Activated B cell treated with CpG ODN at 0.5 μM for 24 hours (primary cell): ENCODE measurements around the gene FAM184A. TPM values are rescaled to one million over a fixed set of nuclear protein-coding genes. Genes with fewer than 3 reads are reported as not detected.
"Not testable (repeated sequence)": the region's sequence is repeated elsewhere in the genome, so short reads cannot be mapped to it uniquely, and the experiment has no call there.

Experiments used
- ATAC-seq: fragments of 200-7000 bp; cut with Tn5 transposase; one replicate; pipeline ENCODE4 v1.10.0; 2021; ENCODE audit warnings: low read depth, mild to moderate bottlenecking, moderate library complexity
- CTCF ChIA-PET: fragments of 350-600 bp; sonication (Branson Sonifier 250); formaldehyde crosslinking; loops from one replicate; lab custom pipeline; 2021; ENCODE audit warnings: antibody characterized with exemption; lab: Charles Lee
- POLR2A ChIA-PET: fragments of 350-600 bp; sonication (Branson Sonifier 250); formaldehyde crosslinking; loops from one replicate; lab custom pipeline; 2021; ENCODE audit warnings: antibody characterized with exemption; lab: Charles Lee
- DNase-seq: peaks from one replicate; pipeline ENCODE4 v3.0.0; 2022
- H3K27ac Mint-ChIP-seq: one replicate; pipeline ENCODE4 v1.8.0; 2020; ENCODE audit warnings: mixed read lengths
- H3K27me3 Mint-ChIP-seq: one replicate; pipeline ENCODE4 v1.8.0; 2021; ENCODE audit warnings: mixed read lengths
- H3K36me3 Mint-ChIP-seq: one replicate; pipeline ENCODE4 v1.8.0; 2021; ENCODE audit warnings: low read depth, mixed read lengths
- H3K4me1 Mint-ChIP-seq: one replicate; pipeline ENCODE4 v1.8.0; 2021; ENCODE audit warnings: mixed read lengths
- H3K4me3 Mint-ChIP-seq: one replicate; pipeline ENCODE4 v1.8.0; 2020; ENCODE audit warnings: mild to moderate bottlenecking, mixed read lengths
- H3K9me3 Mint-ChIP-seq: one replicate; pipeline ENCODE4 v1.8.0; 2020; ENCODE audit warnings: mixed read lengths
- intact Hi-C: fragments of 100-400 bp; cut with micrococcal nuclease; formaldehyde crosslinking; loops from one replicate; pipeline ENCODE4 v1.15.1; 2024
- total RNA-seq: library from RNA; stranded (reverse); gene quantifications from 2 replicates; pipeline ENCODE4 v1.2.3, GENCODE V29; 2022
- TF ChIP-seq, protein P1 (sequence below): fragments of 200-600 bp; IDR thresholded peaks from one replicate; pipeline ENCODE4 v1.8.0; 2022; ENCODE audit warnings: antibody characterized with exemption, mild to moderate bottlenecking

The FAM184A gene
- total RNA-seq, 1 donor from 2014 or later: 1.1 TPM

DNA sequence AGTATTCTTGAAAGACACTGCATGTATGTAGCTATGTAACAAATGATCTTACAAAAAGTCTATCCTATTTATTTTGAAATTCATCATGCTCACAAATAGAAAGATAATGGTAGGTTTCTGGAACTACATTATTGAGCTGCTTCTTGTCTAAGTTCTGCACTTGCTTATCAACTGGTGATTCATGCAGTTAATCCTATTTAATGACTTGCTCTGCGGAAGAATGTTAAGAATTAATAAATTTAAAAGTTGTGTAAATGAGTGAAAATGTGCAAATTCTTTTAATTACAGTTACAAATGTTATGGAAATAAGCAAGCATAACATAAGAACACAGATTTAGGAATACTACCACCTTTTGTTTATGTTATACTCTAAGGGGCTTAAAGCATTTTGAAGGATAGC is 76.4 kb downstream of the FAM184A start:
- no peaks in the 10 kb centered on the region for H3K36me3 Mint-ChIP-seq
- H3K27me3 Mint-ChIP-seq: no peaks in the 10 kb centered on the region
- ChIA-PET CTCF (no interaction called here), POLR2A (no interaction called here)
- no peaks in the 10 kb centered on the region for H3K9me3 Mint-ChIP-seq
- TF ChIP-seq, protein P1, sequence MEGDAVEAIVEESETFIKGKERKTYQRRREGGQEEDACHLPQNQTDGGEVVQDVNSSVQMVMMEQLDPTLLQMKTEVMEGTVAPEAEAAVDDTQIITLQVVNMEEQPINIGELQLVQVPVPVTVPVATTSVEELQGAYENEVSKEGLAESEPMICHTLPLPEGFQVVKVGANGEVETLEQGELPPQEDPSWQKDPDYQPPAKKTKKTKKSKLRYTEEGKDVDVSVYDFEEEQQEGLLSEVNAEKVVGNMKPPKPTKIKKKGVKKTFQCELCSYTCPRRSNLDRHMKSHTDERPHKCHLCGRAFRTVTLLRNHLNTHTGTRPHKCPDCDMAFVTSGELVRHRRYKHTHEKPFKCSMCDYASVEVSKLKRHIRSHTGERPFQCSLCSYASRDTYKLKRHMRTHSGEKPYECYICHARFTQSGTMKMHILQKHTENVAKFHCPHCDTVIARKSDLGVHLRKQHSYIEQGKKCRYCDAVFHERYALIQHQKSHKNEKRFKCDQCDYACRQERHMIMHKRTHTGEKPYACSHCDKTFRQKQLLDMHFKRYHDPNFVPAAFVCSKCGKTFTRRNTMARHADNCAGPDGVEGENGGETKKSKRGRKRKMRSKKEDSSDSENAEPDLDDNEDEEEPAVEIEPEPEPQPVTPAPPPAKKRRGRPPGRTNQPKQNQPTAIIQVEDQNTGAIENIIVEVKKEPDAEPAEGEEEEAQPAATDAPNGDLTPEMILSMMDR: no peak
- H3K27ac Mint-ChIP-seq: no peak overlapping the region
- no peaks in the 10 kb centered on the region for H3K4me1 Mint-ChIP-seq
- no peak for ATAC-seq
- no peak for DNase-seq
- H3K4me3 Mint-ChIP-seq: no peak overlapping the region
- intact Hi-C loops: no loop called here

DNA sequence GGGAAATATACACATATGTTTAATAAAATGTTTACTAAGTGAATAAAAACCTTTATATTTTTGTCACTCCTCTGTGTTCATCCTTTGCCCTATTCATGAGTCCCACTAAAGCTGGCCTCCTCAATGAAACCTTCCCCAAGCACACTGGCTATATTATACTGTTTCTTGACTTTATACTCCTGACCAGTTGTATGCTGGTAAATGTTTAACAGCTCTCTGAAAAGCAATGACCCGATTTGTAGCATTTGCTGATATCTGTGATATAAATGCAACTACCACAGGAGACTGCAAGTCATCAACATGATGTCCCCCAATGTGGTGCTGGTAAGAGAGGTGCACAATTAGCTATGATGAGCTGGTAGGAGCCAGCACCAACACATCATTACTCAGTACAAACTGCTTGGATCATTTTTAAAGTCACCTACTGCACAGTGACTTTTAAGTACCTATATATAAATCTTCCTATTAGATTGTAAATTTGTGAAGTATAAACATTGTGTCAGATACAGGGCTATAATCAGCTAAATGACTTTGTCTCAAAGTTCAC is 78.9 kb downstream of the FAM184A start:
- Mint-ChIP-seq H3K4me3 (no peak overlapping the region), H3K27me3 (no peaks in the 10 kb centered on the region), H3K9me3 (no peaks in the 10 kb centered on the region), H3K27ac (no peak overlapping the region), H3K4me1 (no peaks in the 10 kb centered on the region), H3K36me3 (no peaks in the 10 kb centered on the region)
- ATAC-seq (no peak), DNase-seq (no peak)
- POLR2A ChIA-PET: no interaction called here
- CTCF ChIA-PET: interaction anchor here (0.7 to 1.4 kb wide), 2 partner anchors 10 to 11 kb away, joined by 3 to 4 read pairs; no protein-coding TSS in a partner anchor
- TF ChIP-seq, protein P1: no peak
- intact Hi-C loops: no loop called here

DNA sequence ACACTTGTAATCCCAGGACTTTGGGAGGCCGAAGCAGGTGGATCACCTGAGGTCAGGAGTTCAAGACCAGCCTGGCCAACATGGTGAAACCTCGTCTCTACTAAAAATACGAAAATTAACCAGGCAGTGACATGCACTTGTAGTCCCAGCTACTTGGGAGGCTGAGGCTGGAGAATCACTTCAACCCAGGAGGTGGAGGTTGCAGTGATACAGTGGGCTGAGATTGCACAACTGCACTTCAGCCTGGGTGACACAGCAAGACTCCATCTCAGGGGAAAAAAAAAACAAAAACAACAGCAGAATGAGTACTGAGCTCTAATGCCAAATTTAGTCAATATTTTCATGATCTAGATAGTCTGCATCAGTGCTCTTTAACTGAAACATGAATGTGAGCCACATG is 81.0 kb downstream of the FAM184A start:
- H3K4me3 Mint-ChIP-seq, CTCF ChIA-PET, H3K36me3 Mint-ChIP-seq, DNase-seq, H3K4me1 Mint-ChIP-seq, POLR2A ChIA-PET, ATAC-seq, H3K27ac Mint-ChIP-seq, H3K27me3 Mint-ChIP-seq, intact Hi-C loops, H3K9me3 Mint-ChIP-seq: not testable (repeated sequence)

DNA sequence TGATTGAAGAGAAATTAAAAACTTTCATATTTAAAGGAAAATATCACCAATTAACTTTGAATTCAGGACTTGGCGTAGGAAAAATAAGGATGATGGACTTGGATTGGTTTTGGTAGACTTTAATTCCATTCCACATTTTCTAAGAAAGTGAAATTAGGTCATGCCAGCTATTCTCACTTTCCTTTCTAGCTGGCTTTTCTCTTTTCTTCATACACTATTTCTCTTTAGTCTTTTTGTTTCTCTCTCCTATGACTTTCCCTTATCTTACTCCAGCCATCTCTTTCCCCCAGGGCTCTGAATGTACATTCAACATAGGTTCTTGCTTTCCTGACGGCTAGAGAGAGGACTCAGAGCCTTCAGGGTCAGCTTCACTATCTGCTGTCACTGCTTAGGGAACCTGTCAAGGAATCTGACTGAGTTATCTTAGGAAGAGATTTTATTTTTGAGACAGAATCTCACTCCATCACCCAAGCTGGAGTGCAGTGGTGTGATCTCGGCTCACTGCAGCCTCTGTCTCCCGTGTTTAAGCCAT is 82.1 kb downstream of the FAM184A start:
- no peak for ATAC-seq
- H3K27ac Mint-ChIP-seq: peak overlapping the region; percentile 50

DNA sequence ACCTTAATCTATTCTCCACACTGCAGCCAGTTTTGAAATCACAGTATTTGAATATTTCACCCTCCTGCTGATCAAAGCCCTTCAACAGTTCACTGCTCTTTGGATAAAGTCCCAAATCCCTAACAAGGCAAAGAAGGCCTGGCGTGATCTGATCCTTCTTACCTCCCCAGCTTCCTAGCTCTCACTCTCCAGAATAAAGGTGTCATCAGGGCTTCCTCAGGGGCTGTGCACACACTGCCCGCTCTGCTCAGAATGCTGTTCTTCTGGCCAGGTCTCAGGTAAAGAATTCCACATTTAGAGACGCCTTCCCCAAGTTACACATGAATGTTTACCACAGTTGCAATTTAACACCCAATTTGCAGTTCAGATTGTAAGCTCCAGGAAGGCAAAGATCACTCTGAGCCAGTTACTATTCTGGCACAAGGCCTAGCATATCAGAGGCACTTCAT is 84.6 kb downstream of the FAM184A start:
- DNase-seq (no peak), ATAC-seq (no peak)
- no peak overlapping the region for H3K27ac Mint-ChIP-seq
- no peaks in the 10 kb centered on the region for H3K9me3 Mint-ChIP-seq
- intact Hi-C loops: no loop called here
- no peak overlapping the region for H3K4me3 Mint-ChIP-seq
- TF ChIP-seq, protein P1: no peak
- ChIA-PET POLR2A (no interaction called here), CTCF (no interaction called here)
- no peaks in the 10 kb centered on the region for H3K27me3 Mint-ChIP-seq
- no peaks in the 10 kb centered on the region for H3K36me3 Mint-ChIP-seq
- no peaks in the 10 kb centered on the region for H3K4me1 Mint-ChIP-seq

More for the DNA sequence above, 82.1 kb downstream of the FAM184A start:
- no peaks in the 10 kb centered on the region for H3K4me1 Mint-ChIP-seq
- ChIA-PET CTCF (no interaction called here), POLR2A (no interaction called here)
- H3K9me3 Mint-ChIP-seq: no peaks in the 10 kb centered on the region
- no peak overlapping the region for H3K4me3 Mint-ChIP-seq
- no peaks in the 10 kb centered on the region for H3K36me3 Mint-ChIP-seq
- TF ChIP-seq, protein P1: no peak
- no peak for DNase-seq
- H3K27me3 Mint-ChIP-seq: no peaks in the 10 kb centered on the region
- intact Hi-C loops: no loop called here

DNA sequence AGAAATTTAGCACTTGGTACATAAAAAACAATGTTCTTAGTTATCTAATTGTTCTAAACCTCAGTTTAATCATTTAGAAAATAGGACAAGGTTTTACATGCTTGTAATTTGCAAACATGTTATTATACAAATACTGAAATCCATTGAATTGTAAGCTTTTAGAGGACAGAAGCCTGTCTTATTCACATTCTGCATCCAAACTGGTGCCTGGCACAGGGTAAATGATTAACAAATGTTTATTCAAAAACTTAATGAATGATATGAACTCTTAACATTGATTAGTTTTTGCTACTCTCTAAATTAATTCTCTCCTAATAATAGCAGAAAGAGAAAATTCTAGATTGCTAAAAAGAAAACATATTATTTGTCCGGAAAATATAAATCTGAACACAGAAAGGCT is 85.1 kb downstream of the FAM184A start:
- Mint-ChIP-seq H3K4me1 (no peaks in the 10 kb centered on the region), H3K4me3 (no peak overlapping the region), H3K36me3 (no peaks in the 10 kb centered on the region), H3K27me3 (no peaks in the 10 kb centered on the region), H3K9me3 (no peaks in the 10 kb centered on the region), H3K27ac (no peak overlapping the region)
- intact Hi-C loops: no loop called here
- TF ChIP-seq, protein P1: no peak
- DNase-seq: no peak
- CTCF ChIA-PET: no interaction called here
- no peak for ATAC-seq
- POLR2A ChIA-PET: no interaction called here
